Ovary (tissue), 9 donors: ENCODE results near the gene SENP8. TPM values are rescaled to one million over a fixed set of nuclear protein-coding genes. Genes with fewer than 3 reads are reported as not detected.

Experiments
- DNase-seq, 5 donors: peaks; one replicate each; pipeline ENCODE4 v3.0.0-alpha.2; 2019 to 2020
- H3K27ac ChIP-seq, 2 donors: fragments of 200-600 bp; one replicate each; pipeline versions ENCODE4 v1.5.1 to v1.8.0; 2019 to 2022
- H3K27me3 ChIP-seq: fragments of 200-600 bp; one replicate; pipeline ENCODE4 v1.8.0; 2022
- H3K36me3 ChIP-seq: fragments of 200-600 bp; sonication (generic); one replicate; pipeline ENCODE4 v1.5.1; 2019
- H3K4me1 ChIP-seq: one replicate; pipeline ENCODE4 v1.8.1; 2013; ENCODE audit warnings: mild to moderate bottlenecking, moderate library complexity; ENCODE audit not compliant: insufficient read depth
- H3K4me3 ChIP-seq: fragments of 200-600 bp; sonication (generic); one replicate; pipeline ENCODE4 v1.5.1; 2017
- H3K9me3 ChIP-seq, 2 donors: fragments of 200-600 bp in 1 of 2; sonication (generic) in 1 of 2; one replicate each; pipeline versions ENCODE4 v1.5.1 to v1.8.1; 2013 to 2019; ENCODE audit warnings: mild to moderate bottlenecking in 1 of 2, moderate library complexity in 1 of 2
- CTCF ChIP-seq, 3 donors: fragments of 450-650 bp in 2 of 3; fragments of 200-600 bp in 1 of 3; IDR thresholded peaks; one replicate each; pipeline versions ENCODE4 v1.5.1 to v1.8.0; 2016 to 2022; ENCODE audit warnings: antibody characterized with exemption in 3 of 3, mild to moderate bottlenecking in 1 of 3
- EP300 ChIP-seq: sonication (generic); formaldehyde crosslinking; IDR thresholded peaks from one replicate; pipeline ENCODE4 v1.6.1; 2017; ENCODE audit warnings: antibody characterized with exemption
- POLR2A ChIP-seq: fragments of 450-650 bp; IDR thresholded peaks from one replicate; pipeline ENCODE4 v1.6.1; 2017; ENCODE audit warnings: antibody characterized with exemption, mild to moderate bottlenecking, moderate library complexity
- WGBS, 3 donors: extraction: QIAGEN DNeasy Blood & Tissue Kit in 1 of 3; methylation state at CpG; one replicate each; pipeline versions ENCODE4 v1.1.5 to v1.1.7; 2013 to 2017; 5-methylcytosine and 5-hydroxymethylcytosine counted together
- intact Hi-C, 4 donors: fragments of 100-400 bp; cut with DNase I; formaldehyde crosslinking; loops; one replicate each; pipeline versions ENCODE4 v1.11.0 to v1.15.1; 2022 to 2023
- polyA plus RNA-seq, 2 donors: library from polyadenylated mRNA; stranded (reverse); fragments of 200-250 nt in 1 of 2; fragments of 350-450 nt in 1 of 2; fragmentation: Illumina TruSeq in 1 of 2; extraction: RNeasy Lipid Tissue Mini Kit (QIAGEN cat#74804) in 1 of 2; gene quantifications; one replicate each; pipeline ENCODE4 v1.2.3, GENCODE V29; 2013 to 2014
- total RNA-seq, 7 donors: library from RNA; depleted of rRNA in 2 of 7; stranded (reverse); fragments of >200 nt in 2 of 7; fragmentation: NEBNext Ultra II Directional in 3 of 7; extraction: Animal tissue kit (Norgen Biotek cat#: 25700) in 3 of 7; gene quantifications; one replicate each; pipeline versions ENCODE4 v1.1.0 to v1.2.4, GENCODE V29; 2016 to 2023
- donor health status: DM: no; HTN: no; CAD: no; lungs with moderate emphysema.
- donor health status: DM: no; HTN: no; CAD: no.
- donor health status: Bipolar disorder and iron deficiency.
- donor health status: DM: yes; HTN: yes; CAD: no.
- donor health status: DM: no; HTN: no; CAD: no.
- donor health status: DM: yes; HTN: yes; CAD: no.

SENP8 gene
- total and polyA plus RNA-seq, 9 donors: 0.72 to 5.4 (median 3.2) TPM

- intact Hi-C loops: loop anchor here in 1 of 4 donors (5.0 kb wide), 1 partner anchor 355 kb away; the partner anchor contains the start of gene ARIH1
- Histone ChIP-seq H3K4me3 (peak overlapping the region; percentile 52), H3K27me3 (no peaks in the 10 kb centered on the region), H3K27ac (peak overlapping the region; percentile 77 to 92), H3K4me1 (peaks cover 2% of the 10 kb centered on the region), H3K9me3 (no peaks in the 10 kb centered on the region), H3K36me3 (no peaks in the 10 kb centered on the region)
- peak in 2 of 5 donors; percentile 47 to 51 for DNase-seq
- TF ChIP-seq POLR2A (no peak), EP300 (no peak), CTCF (IDR thresholded peaks at IDR 0.05) (no peak)
- WGBS, 3 donors: 0 to 1% (median 0%) methylated on average over 24 of the region's 24 CpGs
Measured at GRCh38 chr15:72116731-72117485, 1.3 kb upstream of the SENP8 start.

- TF ChIP-seq POLR2A: peak; percentile 29
- no peak for TF ChIP-seq CTCF (IDR thresholded peaks at IDR 0.05)
- no peak for TF ChIP-seq EP300
- peak in 4 of 5 donors; percentile 76 to 88 (median 78) for DNase-seq
- intact Hi-C loops: loop anchor here in 1 of 4 donors (5.0 kb wide), 1 partner anchor 355 kb away; the partner anchor contains the start of gene ARIH1
- Histone ChIP-seq H3K27ac (peak overlapping the region; percentile 77 to 92), H3K9me3 (no peaks in the 10 kb centered on the region), H3K27me3 (no peaks in the 10 kb centered on the region), H3K4me3 (peak overlapping the region; percentile 52), H3K4me1 (peaks cover 2% of the 10 kb centered on the region), H3K36me3 (no peaks in the 10 kb centered on the region)
- WGBS, 3 donors: 0 to 1% (median 0%) methylated on average over 53 to 59 of the region's 59 CpGs
Measured at GRCh38 chr15:72117486-72118016, 652 bp upstream of the SENP8 start.

GRCh38 chr15:72124218-72124617 is 6.0 kb downstream of the SENP8 start:
- DNase-seq: no peak
- Histone ChIP-seq H3K9me3 (no peaks in the 10 kb centered on the region), H3K27me3 (no peaks in the 10 kb centered on the region), H3K27ac (no peak overlapping the region), H3K36me3 (no peaks in the 10 kb centered on the region), H3K4me1 (peaks cover 2% of the 10 kb centered on the region), H3K4me3 (no peak overlapping the region)
- intact Hi-C loops: no loop called here
- TF ChIP-seq POLR2A (no peak), EP300 (no peak), CTCF (IDR thresholded peaks at IDR 0.05) (no peak)
- 12 to 17% (median 14%) methylated on average over 1 of the region's 1 CpG for WGBS, 3 donors

- no peak for DNase-seq
- no peaks in the 10 kb centered on the region for H3K27me3 ChIP-seq
- TF ChIP-seq EP300 (no peak), POLR2A (no peak), CTCF (IDR thresholded peaks at IDR 0.05) (no peak)
- no peaks in the 10 kb centered on the region for H3K4me1 ChIP-seq
- H3K36me3 ChIP-seq: no peaks in the 10 kb centered on the region
- H3K9me3 ChIP-seq: no peaks in the 10 kb centered on the region
- intact Hi-C loops: no loop called here
- no peak overlapping the region for H3K27ac ChIP-seq
- 45 to 61% (median 55%) methylated on average over 2 of the region's 2 CpGs for WGBS, 3 donors
- no peak overlapping the region for H3K4me3 ChIP-seq
Measured at GRCh38 chr15:72127724-72128322, 9.6 kb downstream of the SENP8 start.
